Measurements from ENCODE around the gene ZNF496.
A peak's percentile ranks its signal among the peaks of the same experiment; 100 is the strongest.
"Not testable (repeated sequence)": the region's sequence is repeated elsewhere in the genome, so short reads cannot be mapped to it uniquely, and the experiment has no call there.

ZNF496 gene

GRCh38 chr1:247331525-247332214 lies at the start of gene ZNF496:
ZNF496 (minus strand) TSS chr1:247331867; CDS start chr1:247329578, 2,289 bp downstream.
- H3K4me3 ChIP-seq (ENCODE audit: low read depth, low read length), result peak within 1 kb of the TSS; percentile 89
- DNase-seq (ENCODE audit: low read depth), result peak; percentile 87
- TF ChIP-seq CTCF (conservative IDR thresholded peaks at IDR 0.05; ENCODE audit: low read depth, low read length), result no peak

- no peak for DNase-seq (ENCODE audit: low read depth)
- TF ChIP-seq CTCF (conservative IDR thresholded peaks at IDR 0.05; ENCODE audit: low read depth, low read length), result no peak
- H3K4me3 ChIP-seq (ENCODE audit: low read depth, low read length), result no peak overlapping the region
These were observed 46.8 kb upstream of the ZNF496 start for GRCh38 chr1:247378334-247379073.

GRCh38 chr1:247377656-247378055 lies 46.0 kb upstream of the ZNF496 start:
- DNase-seq (ENCODE audit: low read depth); H3K4me3 ChIP-seq (ENCODE audit: low read depth, low read length): not testable (repeated sequence)

- H3K4me3 ChIP-seq (ENCODE audit: low read depth, low read length), result no peak overlapping the region
- no peak for DNase-seq (ENCODE audit: low read depth)
- no peak for TF ChIP-seq CTCF (conservative IDR thresholded peaks at IDR 0.05; ENCODE audit: low read depth, low read length)
These were observed 45.0 kb upstream of the ZNF496 start for GRCh38 chr1:247376659-247377058.

GRCh38 chr1:247375747-247376146 lies 44.1 kb upstream of the ZNF496 start:
- H3K4me3 ChIP-seq (ENCODE audit: low read depth, low read length), result no peak overlapping the region
- TF ChIP-seq CTCF (conservative IDR thresholded peaks at IDR 0.05; ENCODE audit: low read depth, low read length), result no peak
- DNase-seq (ENCODE audit: low read depth), result no peak

- DNase-seq (ENCODE audit: low read depth); H3K4me3 ChIP-seq (ENCODE audit: low read depth, low read length): not testable (repeated sequence)
These were observed 43.1 kb upstream of the ZNF496 start for GRCh38 chr1:247374651-247375334.

GRCh38 chr1:247373721-247374141 lies 42.1 kb upstream of the ZNF496 start:
- TF ChIP-seq CTCF (conservative IDR thresholded peaks at IDR 0.05; ENCODE audit: low read depth, low read length), result peak; percentile 72
- DNase-seq (ENCODE audit: low read depth), result peak; percentile 62
- H3K4me3 ChIP-seq (ENCODE audit: low read depth, low read length), result peak overlapping the region; percentile 44
